ENCODE results near the gene ZNF580.
A peak's percentile ranks its signal among the peaks of the same experiment; 100 is the strongest.

Gene ZNF580

DNA sequence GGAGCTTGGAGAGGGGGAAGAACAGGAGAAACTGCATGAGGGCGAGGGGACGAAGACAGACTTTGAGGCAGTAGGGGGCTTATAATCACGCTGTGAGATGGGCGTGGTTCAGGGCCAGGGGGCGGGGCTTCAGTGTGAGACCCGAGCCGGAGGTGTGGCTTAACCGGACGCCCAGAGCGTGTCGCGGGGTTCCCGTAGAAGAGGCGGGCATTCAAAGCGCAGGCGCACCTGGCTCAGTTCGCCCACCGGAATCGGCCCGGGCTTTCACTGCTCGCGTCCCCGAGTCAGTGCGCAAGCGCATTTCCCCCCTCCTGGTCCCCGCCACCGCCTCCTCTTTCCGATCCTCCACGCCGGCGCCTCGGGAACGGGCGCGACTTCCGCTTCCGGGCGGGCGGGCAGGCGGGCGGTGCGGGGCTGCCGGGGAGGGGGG lies 35.6 kb upstream of the ZNF580 start:
- DNase-seq (ENCODE audit: low read depth), result peak; percentile 88
- H3K4me3 ChIP-seq (ENCODE audit: low read depth, low read length), result peak overlapping the region; percentile 95

DNA sequence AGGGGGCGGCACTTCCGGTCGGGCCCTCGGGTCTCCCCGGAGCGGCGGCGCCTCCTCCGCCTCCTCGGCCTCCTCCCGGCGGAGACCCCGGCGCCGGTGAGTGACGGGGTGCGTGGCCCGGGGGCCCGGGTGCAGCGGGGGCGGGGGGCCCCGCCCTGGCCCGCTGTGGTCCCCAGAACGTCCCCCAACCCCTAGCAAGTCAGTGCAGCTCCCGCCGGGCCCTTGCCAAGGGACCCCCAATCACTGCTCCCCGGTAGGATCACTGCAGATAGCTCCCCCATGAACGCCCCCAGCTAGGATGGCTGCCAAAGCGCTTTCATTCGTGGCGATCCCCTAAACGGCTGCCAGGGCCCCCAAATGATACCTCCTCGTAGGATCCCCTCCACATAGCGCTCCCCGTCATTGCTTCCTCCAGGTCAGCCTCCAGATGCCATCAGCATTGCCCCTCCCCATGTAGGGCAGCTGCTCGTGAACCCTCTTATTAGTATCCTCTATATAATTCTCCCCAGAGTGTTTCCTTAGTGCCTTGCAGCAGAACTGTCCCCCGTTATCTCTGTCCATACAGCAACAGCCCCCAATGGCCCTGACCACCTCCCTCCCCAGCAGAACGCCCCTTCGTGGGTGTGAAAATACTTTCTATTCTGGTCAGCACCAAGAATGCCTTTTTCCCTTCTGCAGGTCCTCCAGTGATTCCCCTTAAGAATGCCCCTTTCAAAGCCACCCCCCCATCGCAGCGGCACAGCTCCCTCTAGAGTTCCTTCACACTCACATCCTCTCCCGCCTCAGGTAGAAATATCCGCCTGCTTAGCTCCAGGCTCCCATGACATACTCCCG lies 34.9 kb upstream of the ZNF580 start, which contains the start of gene ZNF865:
TSS of gene ZNF865 (plus strand) at position 11 of the 834 bp plus-strand sequence. CDS start 7,972 bp downstream, outside the sequence.
- peak; percentile 61 for DNase-seq (ENCODE audit: low read depth)
- H3K4me3 ChIP-seq (ENCODE audit: low read depth, low read length), result peak within 1 kb of the TSS; percentile 95

DNA sequence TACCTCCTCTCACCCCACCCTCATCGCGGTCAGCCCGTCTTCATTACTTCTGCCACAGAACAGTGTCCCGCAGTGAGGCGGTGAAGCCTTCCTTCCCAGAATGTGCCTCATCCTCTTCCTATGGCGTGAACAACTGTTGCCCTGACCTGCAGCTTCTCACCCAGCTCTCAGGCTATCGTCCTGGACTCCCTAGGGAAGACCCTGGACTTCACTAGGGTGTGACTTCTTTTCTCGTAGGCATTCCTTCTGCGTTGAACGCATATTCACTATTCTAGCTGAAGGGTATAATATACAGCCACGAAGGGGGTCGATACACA lies 34.4 kb upstream of the ZNF580 start:
- peak overlapping the region; percentile 95 for H3K4me3 ChIP-seq (ENCODE audit: low read depth, low read length)
- DNase-seq (ENCODE audit: low read depth), result no peak

DNA sequence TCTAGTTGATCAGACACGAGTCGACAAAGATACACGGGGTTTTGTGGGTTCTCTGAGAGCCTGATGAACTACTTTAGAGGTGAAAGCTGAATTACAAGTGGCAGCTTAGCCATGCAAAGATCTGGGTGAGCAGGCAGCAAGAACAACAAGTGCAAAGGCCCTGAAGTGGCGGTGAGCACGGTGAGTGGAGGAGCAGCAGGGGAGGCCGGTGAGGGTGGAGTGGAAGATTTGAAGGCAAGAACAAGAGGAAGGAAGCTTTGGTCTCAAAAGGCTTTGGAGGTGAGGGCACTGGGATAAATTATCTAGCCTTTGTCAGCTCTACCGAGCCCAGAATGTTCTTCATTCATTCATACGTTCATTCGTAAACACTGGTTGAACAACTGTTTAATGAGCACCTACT lies 34.0 kb upstream of the ZNF580 start:
- peak overlapping the region; percentile 95 for H3K4me3 ChIP-seq (ENCODE audit: low read depth, low read length)
- no peak for DNase-seq (ENCODE audit: low read depth)

DNA sequence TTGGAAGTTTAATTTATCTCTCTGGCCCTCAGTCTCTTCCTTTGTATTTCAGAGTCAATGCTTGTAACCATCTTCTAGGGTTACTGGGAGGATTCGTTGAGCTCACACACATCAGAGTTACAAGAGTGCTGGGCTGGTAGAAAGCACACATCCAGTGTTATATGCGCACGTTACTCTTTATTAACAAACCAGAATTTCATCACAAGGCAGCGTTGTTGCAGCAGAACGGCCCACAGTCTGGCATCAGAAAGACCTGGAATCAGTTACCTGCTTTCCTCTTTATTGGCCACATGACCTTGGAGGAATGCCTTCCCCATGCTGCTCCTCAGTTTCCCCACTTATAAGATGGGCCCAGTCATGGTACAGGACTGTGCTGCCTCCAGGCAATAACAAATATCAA lies 31.5 kb upstream of the ZNF580 start:
- no peak overlapping the region for H3K4me3 ChIP-seq (ENCODE audit: low read depth, low read length)
- no peak for DNase-seq (ENCODE audit: low read depth)

DNA sequence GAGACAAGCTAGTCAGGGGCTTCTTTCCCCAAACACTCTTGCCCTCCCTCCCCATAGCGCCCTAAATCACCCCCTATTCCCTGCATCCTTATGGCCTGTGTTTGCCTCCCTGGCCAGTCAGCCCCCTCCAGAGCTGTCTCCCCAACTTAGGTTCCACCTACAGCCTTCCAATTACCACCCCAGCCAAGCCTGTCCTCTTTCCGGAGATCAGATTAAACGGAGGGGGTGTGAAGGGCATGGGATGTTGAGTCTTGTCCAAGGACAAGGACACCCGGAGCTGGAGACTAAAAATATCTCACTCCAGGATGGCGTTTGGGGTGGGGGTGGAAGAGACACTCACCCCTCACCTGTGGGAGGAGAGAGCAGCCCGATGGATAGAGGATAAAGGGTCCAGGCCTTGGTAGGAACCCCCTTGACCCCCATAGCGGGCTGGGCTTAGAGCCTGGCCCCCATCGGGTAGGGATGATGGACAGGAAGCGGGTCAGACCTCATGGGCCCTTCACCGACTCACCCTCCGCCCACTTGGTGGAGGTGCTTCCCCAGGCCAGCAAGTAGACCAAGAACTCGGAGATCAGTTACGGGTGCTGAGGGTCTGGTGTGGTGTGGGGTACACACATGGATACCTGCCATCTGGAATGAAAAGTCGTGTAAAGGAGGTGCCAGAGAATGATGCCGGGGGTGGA lies 29.4 kb upstream of the ZNF580 start:
- DNase-seq (ENCODE audit: low read depth), result no peak
- H3K4me3 ChIP-seq (ENCODE audit: low read depth, low read length), result no peak overlapping the region

DNA sequence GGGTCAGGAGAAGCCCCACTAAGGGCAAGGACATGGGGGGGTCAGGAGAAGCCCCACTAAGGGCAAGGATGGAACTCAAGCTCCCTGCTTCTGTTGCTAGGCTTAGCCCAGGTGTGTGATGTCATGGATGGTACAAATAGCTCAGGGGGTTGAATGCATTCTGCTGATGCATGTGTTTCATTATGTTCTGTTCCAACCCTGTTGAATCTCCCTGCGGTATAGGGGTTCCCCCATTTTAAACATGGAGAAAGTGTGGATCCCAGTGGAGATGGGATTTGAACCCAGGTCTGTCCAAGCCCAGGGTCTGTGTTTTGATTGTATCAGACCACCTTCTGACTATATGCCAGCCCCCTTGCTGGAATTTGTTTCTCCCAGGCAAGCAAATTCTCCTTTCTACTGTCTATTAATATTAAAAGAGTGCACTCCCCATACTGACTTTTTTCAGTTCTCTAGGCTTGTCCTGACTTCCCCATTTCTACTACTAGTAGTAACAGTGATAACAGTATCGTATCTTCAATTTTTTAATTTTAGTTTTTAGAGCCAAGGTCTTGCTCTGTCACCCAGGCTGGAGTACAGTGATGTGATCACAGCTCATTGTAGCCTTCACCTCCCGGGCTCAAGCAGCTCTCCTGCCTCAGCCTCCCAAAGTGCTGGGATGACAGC lies 28.7 kb upstream of the ZNF580 start:
- no peak overlapping the region for H3K4me3 ChIP-seq (ENCODE audit: low read depth, low read length)
- DNase-seq (ENCODE audit: low read depth), result no peak

DNA sequence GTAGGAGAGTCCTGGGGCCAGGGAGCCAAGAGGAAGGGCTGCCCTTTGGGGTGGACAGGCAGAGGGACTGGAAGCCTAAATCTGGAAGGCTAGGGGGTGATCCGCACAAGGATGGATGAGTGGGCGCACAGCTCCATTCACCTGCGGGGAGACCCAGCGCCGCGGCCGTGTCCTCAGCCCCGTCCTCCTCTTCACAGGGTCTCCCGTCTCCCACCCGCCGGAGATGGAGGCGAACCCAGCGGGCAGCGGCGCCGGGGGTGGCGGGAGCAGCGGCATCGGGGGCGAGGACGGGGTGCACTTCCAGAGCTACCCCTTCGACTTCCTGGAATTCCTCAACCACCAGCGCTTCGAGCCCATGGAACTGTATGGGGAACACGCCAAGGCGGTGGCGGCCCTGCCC lies 27.4 kb upstream of the ZNF580 start:
- no peak overlapping the region for H3K4me3 ChIP-seq (ENCODE audit: low read depth, low read length)
- DNase-seq (ENCODE audit: low read depth), result no peak

DNA sequence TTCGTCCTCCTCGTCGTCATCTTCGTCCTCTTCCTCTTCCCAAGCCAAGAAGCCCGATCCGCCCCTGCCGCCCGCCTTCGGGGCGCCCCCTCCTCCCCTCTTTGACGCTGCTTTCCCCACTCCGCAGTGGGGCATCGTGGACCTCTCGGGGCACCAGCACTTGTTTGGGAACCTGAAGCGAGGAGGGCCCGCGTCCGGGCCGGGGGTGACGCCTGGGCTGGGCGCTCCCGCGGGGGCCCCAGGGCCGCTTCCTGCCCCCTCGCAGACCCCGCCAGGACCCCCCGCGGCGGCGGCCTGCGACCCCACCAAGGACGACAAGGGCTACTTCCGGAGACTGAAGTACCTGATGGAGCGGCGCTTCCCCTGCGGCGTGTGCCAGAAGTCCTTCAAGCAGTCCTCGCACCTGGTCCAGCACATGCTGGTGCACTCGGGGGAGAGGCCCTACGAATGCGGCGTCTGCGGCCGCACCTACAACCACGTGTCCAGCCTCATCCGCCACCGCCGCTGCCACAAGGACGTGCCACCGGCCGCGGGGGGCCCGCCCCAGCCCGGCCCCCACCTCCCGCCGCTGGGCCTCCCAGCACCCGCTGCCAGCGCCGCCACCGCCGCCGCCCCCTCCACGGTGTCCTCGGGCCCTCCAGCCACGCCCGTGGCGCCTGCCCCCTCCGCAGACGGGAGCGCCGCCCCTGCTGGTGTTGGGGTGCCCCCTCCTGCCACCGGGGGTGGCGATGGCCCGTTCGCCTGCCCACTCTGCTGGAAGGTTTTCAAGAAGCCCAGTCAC lies 26.7 kb upstream of the ZNF580 start:
- DNase-seq (ENCODE audit: low read depth), result no peak
- no peak overlapping the region for H3K4me3 ChIP-seq (ENCODE audit: low read depth, low read length)

DNA sequence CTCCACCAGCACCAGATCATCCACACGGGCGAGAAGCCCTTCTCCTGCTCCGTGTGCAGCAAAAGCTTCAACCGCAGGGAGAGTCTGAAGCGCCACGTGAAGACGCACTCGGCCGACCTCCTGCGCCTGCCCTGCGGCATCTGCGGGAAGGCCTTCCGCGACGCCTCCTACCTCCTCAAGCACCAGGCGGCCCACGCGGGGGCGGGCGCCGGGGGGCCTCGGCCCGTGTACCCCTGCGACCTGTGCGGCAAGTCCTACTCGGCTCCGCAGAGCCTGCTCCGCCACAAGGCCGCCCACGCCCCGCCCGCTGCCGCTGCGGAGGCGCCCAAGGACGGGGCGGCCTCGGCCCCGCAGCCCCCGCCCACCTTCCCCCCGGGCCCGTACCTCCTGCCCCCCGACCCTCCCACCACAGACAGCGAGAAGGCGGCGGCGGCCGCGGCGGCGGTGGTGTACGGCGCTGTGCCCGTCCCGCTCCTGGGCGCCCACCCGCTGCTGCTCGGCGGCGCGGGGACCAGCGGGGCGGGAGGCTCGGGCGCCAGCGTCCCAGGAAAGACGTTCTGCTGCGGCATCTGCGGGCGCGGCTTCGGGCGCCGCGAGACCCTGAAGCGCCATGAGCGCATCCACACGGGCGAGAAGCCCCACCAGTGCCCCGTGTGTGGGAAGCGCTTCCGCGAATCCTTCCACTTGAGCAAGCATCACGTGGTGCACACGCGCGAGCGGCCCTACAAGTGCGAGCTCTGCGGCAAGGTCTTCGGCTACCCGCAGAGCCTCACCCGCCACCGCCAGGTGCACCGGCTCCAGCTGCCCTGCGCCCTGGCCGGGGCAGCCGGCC lies 25.9 kb upstream of the ZNF580 start:
- H3K4me3 ChIP-seq (ENCODE audit: low read depth, low read length), result no peak overlapping the region
- DNase-seq (ENCODE audit: low read depth), result no peak

DNA sequence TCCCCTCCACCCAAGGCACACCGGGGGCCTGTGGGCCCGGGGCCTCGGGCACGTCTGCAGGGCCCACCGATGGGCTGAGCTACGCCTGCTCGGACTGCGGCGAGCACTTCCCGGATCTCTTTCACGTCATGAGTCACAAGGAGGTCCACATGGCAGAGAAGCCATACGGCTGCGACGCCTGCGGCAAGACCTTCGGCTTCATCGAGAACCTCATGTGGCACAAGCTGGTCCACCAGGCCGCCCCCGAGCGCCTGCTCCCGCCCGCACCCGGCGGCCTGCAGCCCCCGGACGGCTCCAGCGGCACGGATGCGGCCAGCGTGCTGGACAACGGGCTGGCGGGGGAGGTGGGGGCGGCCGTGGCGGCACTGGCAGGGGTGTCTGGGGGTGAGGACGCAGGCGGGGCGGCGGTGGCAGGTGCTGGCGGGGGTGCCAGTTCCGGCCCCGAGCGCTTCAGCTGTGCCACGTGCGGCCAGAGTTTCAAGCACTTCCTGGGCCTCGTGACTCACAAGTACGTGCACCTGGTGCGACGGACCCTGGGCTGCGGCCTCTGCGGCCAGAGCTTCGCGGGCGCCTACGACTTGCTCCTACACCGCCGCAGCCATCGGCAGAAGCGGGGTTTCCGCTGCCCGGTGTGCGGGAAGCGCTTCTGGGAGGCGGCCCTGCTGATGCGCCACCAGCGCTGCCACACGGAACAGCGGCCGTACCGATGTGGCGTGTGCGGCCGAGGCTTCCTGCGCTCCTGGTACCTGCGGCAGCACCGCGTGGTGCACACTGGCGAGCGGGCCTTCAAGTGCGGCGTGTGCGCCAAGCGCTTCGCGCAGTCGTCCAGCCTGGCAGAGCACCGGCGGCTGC lies 25.0 kb upstream of the ZNF580 start:
- no peak overlapping the region for H3K4me3 ChIP-seq (ENCODE audit: low read depth, low read length)
- DNase-seq (ENCODE audit: low read depth), result no peak

DNA sequence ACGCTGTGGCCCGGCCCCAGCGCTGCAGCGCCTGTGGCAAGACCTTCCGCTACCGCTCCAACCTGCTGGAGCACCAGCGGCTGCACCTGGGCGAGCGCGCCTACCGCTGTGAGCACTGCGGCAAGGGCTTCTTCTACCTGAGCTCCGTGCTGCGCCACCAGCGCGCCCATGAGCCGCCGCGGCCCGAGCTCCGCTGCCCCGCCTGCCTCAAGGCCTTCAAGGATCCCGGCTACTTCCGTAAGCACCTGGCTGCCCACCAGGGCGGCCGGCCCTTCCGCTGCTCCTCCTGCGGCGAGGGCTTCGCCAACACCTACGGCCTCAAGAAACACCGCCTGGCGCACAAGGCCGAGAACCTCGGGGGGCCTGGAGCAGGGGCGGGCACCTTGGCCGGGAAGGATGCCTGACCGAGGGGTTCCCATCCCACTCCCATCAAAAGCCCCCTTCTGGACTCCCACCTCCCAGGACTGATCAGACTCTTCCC lies 24.4 kb upstream of the ZNF580 start:
- no peak overlapping the region for H3K4me3 ChIP-seq (ENCODE audit: low read depth, low read length)
- no peak for DNase-seq (ENCODE audit: low read depth)

DNA sequence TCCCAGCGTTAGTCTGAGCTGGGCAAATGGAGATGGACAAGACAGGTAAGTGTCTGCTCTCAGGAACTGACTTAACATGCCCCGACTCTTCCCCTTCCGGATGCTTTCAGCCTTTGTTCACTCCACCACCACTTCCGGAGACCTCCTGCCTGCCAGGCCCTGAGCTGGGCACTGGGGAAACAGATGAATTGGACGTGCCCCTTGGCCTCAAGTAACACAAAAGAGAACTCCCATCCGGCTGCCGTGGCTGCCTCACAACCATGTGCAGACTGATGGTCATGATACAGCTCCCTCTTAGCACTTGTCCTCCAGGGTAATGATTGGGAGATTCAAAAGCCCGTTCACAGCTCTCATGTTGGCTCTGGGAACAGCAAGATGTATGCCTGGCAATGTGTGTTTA lies 23.4 kb upstream of the ZNF580 start:
- DNase-seq (ENCODE audit: low read depth), result no peak

DNA sequence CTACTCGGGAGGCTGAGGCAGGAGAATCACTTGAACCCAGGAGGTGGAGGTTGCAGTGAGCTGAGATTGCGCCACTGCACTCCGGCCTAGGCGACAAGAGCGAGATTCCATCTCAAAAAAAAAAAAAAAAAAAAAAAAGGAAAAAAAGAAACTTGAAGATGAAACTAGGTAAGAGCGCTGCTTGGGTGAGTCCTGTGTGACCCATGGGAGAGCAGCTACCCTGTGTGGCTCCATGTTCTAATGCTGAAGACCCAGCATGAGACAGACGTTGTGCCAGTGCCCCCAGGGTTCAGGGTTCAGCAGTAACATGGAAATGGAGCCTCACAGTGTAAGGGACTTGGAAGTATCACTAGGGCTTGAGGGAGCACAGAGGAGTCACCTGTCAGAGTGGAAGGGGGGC lies 22.4 kb upstream of the ZNF580 start:
- no peak overlapping the region for H3K4me3 ChIP-seq (ENCODE audit: low read depth, low read length)

More for the DNA sequence above, 23.4 kb upstream of the ZNF580 start:
- H3K4me3 ChIP-seq (ENCODE audit: low read depth, low read length), result no peak overlapping the region

DNA sequence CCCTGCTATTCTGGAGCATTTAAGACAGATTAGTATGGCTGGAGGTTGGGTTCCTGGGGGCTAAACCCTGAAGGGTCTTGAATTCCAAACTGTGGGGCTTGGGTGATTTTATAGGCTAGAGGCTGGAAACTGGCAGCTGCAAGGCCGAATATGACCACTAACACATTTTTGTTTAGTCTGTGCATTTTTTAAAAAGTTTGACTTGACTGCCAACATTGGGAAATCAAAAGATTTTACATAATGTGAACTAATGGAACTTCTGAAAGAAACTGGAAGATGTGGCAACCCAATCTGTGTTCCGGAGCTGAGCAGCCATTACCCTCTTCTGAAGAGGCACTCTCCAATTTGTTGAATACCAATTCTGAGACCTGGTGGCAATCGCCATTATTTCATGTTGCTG lies 21.5 kb upstream of the ZNF580 start:
- no peak overlapping the region for H3K4me3 ChIP-seq (ENCODE audit: low read depth, low read length)
- no peak for DNase-seq (ENCODE audit: low read depth)

More for the DNA sequence above, 22.4 kb upstream of the ZNF580 start:
- DNase-seq (ENCODE audit: low read depth), result no peak

DNA sequence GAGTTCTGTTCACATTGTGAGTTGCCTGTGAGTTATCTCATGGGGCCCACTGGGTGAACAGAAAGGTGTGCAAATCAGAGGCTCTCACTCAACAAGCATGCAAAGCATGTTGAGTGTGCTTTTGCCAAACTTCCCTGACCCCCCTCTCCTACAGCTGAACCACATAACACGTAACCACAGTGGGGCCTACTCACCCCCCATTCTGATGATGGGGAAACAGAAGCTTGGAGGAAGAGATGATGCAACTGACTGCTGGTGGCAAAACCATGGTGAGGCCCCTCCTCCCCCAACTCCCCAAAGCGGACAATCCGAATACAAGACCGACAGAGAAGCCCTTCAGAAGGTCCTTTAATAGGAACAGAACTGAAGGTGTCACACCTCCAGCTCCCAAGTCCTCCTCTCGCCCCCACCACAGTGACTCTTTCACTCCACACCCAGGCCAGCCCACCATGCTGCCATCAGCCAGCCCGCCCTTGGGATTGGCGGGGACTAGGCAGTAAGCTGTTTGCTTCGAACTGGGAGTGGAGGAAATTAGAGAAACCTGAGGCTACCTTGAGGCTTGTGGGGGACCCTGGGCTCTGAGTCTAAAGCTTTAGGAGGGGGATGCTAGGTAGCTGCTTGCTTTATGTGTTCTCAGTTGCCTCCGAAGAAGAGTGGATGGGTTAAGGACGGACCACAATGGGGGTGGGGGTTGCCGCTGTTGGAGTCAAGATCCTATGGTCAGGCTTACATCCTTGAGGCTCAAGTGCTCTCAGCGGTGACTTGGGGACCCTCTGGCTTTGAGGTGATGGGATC lies 20.2 kb upstream of the ZNF580 start:
- no peak for DNase-seq (ENCODE audit: low read depth)
- no peak overlapping the region for H3K4me3 ChIP-seq (ENCODE audit: low read depth, low read length)

DNA sequence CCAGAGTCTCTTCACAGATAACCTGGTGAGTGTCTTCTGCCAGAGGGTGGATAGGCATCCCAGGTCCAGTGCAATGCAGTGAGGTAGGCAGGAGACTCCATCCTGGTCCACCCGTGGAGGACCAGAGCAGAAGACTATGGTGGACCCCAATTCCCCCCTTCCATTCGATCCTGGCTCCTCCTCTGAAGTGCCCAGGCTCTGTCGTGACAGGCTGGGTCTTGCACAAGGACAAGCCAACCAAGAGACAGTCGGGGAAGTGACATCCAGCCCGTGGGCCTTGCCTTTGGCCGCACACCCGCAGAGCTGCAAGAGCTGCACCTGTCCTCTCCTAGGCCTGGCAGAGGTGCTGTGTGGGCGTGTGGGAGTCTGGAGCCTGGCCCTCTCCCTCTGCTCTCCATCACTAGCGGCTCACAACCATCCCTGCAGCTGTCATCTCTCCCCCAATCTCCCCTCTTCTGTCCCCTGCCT lies 19.6 kb upstream of the ZNF580 start:
- no peak overlapping the region for H3K4me3 ChIP-seq (ENCODE audit: low read depth, low read length)
- no peak for DNase-seq (ENCODE audit: low read depth)
